ENCODE measurements around the gene MAPK9.
"Not testable (repeated sequence)": the region's sequence is repeated elsewhere in the genome, so short reads cannot be mapped to it uniquely, and the experiment has no call there.

The MAPK9 gene

GRCh38 chr5:180222056-180222455 lies 69.8 kb downstream of the MAPK9 start:
- no peak for DNase-seq

GRCh38 chr5:180217797-180218196 lies 74.1 kb downstream of the MAPK9 start:
- DNase-seq: no peak

GRCh38 chr5:180216646-180217171 lies 75.2 kb downstream of the MAPK9 start:
- no peak for DNase-seq

GRCh38 chr5:180215783-180216630 lies 75.9 kb downstream of the MAPK9 start:
- DNase-seq: no peak

GRCh38 chr5:180214870-180215770 lies 76.8 kb downstream of the MAPK9 start:
- DNase-seq: no peak

GRCh38 chr5:180213657-180214207 lies 78.2 kb downstream of the MAPK9 start:
- no peak for DNase-seq

- DNase-seq: no peak
These were observed 78.7 kb downstream of the MAPK9 start for GRCh38 chr5:180213256-180213600.

- no peak for DNase-seq
These were observed 79.3 kb downstream of the MAPK9 start for GRCh38 chr5:180212363-180213255.

GRCh38 chr5:180211761-180212035 lies 80.2 kb downstream of the MAPK9 start:
- no peak for DNase-seq

GRCh38 chr5:180210961-180211760 lies 80.7 kb downstream of the MAPK9 start:
- no peak for DNase-seq

- not testable (repeated sequence) for DNase-seq
These were observed 81.8 kb downstream of the MAPK9 start for GRCh38 chr5:180210077-180210476.

- DNase-seq: peak; percentile 32
These were observed 82.7 kb downstream of the MAPK9 start, which contains the start of gene RASGEF1C for GRCh38 chr5:180209137-180209581. TSS of gene RASGEF1C (minus strand) at chr5:180209211. CDS start at chr5:180138052, 71,159 bp downstream.

GRCh38 chr5:180208435-180209081 lies 83.3 kb downstream of the MAPK9 start:
- DNase-seq: no peak

GRCh38 chr5:180208038-180208434 lies 83.8 kb downstream of the MAPK9 start:
- DNase-seq: no peak

- DNase-seq: no peak
These were observed 84.3 kb downstream of the MAPK9 start for GRCh38 chr5:180207593-180207992.

GRCh38 chr5:180206993-180207392 lies 84.9 kb downstream of the MAPK9 start:
- no peak for DNase-seq

- no peak for DNase-seq
These were observed 86.0 kb downstream of the MAPK9 start for GRCh38 chr5:180205916-180206315.

GRCh38 chr5:180204276-180204819 lies 87.5 kb downstream of the MAPK9 start:
- DNase-seq: no peak

- no peak for DNase-seq
These were observed 88.8 kb downstream of the MAPK9 start for GRCh38 chr5:180202939-180203573.
